ENCODE results near the gene CLEC19A.

GRCh38 chr16:19338335-19338734 is 52.8 kb downstream of the CLEC19A start:
- no peak for TF ChIP-seq CTCF (IDR thresholded peaks at IDR 0.05; ENCODE audit: low read depth, low read length, poor library complexity, severe bottlenecking)
- no peak for TF ChIP-seq EZH2phosphoT487 (IDR thresholded peaks at IDR 0.05; ENCODE audit: borderline replicate concordance, low read length)
